AG09319 (cell line): ENCODE results near the gene PELI2.

Source experiments
- DNase-seq: peaks from one replicate; pipeline ENCODE4 v3.0.0-alpha.2; 2010; ENCODE audit warnings: low read depth; ENCODE audit errors: extremely low read depth
- CTCF ChIP-seq: IDR thresholded peaks from 2 replicates; pipeline ENCODE4 v1.5.1; 2011; ENCODE audit warnings: low read depth, mild to moderate bottlenecking, inconsistent platforms, low read length, moderate library complexity

PELI2 gene

GRCh38 chr14:56119201-56119981, 1.2 kb downstream of the PELI2 start:
- no peak for DNase-seq
- no peak for TF ChIP-seq CTCF

GRCh38 chr14:56120091-56120691, 2.0 kb downstream of the PELI2 start:
- no peak for TF ChIP-seq CTCF
- no peak for DNase-seq

- DNase-seq: no peak
- no peak for TF ChIP-seq CTCF
Measured at GRCh38 chr14:56121816-56122215, 3.6 kb downstream of the PELI2 start.

GRCh38 chr14:56122301-56122700, 4.1 kb downstream of the PELI2 start:
- TF ChIP-seq CTCF: no peak
- no peak for DNase-seq

GRCh38 chr14:56124327-56124726, 6.1 kb downstream of the PELI2 start:
- no peak for DNase-seq
- TF ChIP-seq CTCF: no peak

- no peak for DNase-seq
- no peak for TF ChIP-seq CTCF
Measured at GRCh38 chr14:56125772-56126636, 7.8 kb downstream of the PELI2 start.

GRCh38 chr14:56126637-56126913, 8.4 kb downstream of the PELI2 start:
- no peak for TF ChIP-seq CTCF
- no peak for DNase-seq
